HG03025 (cell line): ENCODE results near the gene NLRC3.

Experiments used
- ATAC-seq: cut with Tn5 transposase; IDR thresholded peaks from one replicate; pipeline ENCODE4 v1.9.1; 2021; ENCODE audit warnings: mild to moderate bottlenecking, moderate library complexity; ENCODE audit not compliant: unreplicated experiment, low FRiP score

Gene NLRC3

GRCh38 chr16:3597676-3598075 lies 20.5 kb upstream of the NLRC3 start:
- no peak for ATAC-seq

- no peak for ATAC-seq
Measured at GRCh38 chr16:3597226-3597625, 20.0 kb upstream of the NLRC3 start.

- ATAC-seq = no peak
Measured at GRCh38 chr16:3596101-3596861, 19.1 kb upstream of the NLRC3 start.

GRCh38 chr16:3595521-3596021 lies 18.4 kb upstream of the NLRC3 start:
- no peak for ATAC-seq

- ATAC-seq = no peak
Measured at GRCh38 chr16:3595110-3595486, 17.9 kb upstream of the NLRC3 start.

GRCh38 chr16:3594316-3595109 lies 17.3 kb upstream of the NLRC3 start:
- no peak for ATAC-seq

GRCh38 chr16:3592559-3592958 lies 15.4 kb upstream of the NLRC3 start:
- no peak for ATAC-seq

GRCh38 chr16:3591991-3592390 lies 14.8 kb upstream of the NLRC3 start:
- ATAC-seq = no peak

- ATAC-seq = no peak
Measured at GRCh38 chr16:3591436-3591803, 14.2 kb upstream of the NLRC3 start.

GRCh38 chr16:3590736-3591435 lies 13.7 kb upstream of the NLRC3 start:
- no peak for ATAC-seq

GRCh38 chr16:3589991-3590701 lies 12.9 kb upstream of the NLRC3 start:
- no peak for ATAC-seq

- no peak for ATAC-seq
Measured at GRCh38 chr16:3589441-3589921, 12.3 kb upstream of the NLRC3 start.

GRCh38 chr16:3589001-3589400 lies 11.8 kb upstream of the NLRC3 start:
- no peak for ATAC-seq

GRCh38 chr16:3587547-3588110 lies 10.4 kb upstream of the NLRC3 start:
- no peak for ATAC-seq

- no peak for ATAC-seq
Measured at GRCh38 chr16:3584412-3584811, 7.2 kb upstream of the NLRC3 start.

- no peak for ATAC-seq
Measured at GRCh38 chr16:3583303-3584038, 6.3 kb upstream of the NLRC3 start.

GRCh38 chr16:3582276-3583165 lies 5.3 kb upstream of the NLRC3 start:
- ATAC-seq = no peak

- ATAC-seq = no peak
Measured at GRCh38 chr16:3581392-3581791, 4.2 kb upstream of the NLRC3 start.
